HepG2 (cell line): ENCODE measurements around the gene DOC2A. TPM values are rescaled to one million over a fixed set of nuclear protein-coding genes. Genes with fewer than 3 reads are reported as not detected.

Experiments used
- HINFP ChIP-seq: sonication (generic); formaldehyde crosslinking; IDR thresholded peaks from 2 replicates; pipeline ENCODE4 v1.4.0; 2020; ENCODE audit warnings: low read depth, mild to moderate bottlenecking, missing genetic modification reagents
- HNF1A ChIP-seq, 2 experiments: sonication (generic) in 1 of 2; formaldehyde crosslinking in 1 of 2; IDR thresholded peaks; 2 replicates each; pipeline versions ENCODE4 v1.4.0 to v1.6.1; 2016 to 2020; ENCODE audit warnings: borderline replicate concordance in 1 of 2, low read depth in 1 of 2, mild to moderate bottlenecking in 1 of 2, missing genetic modification reagents in 1 of 2
- HNF4G ChIP-seq, 2 experiments: sonication (generic) in 1 of 2; formaldehyde crosslinking in 1 of 2; IDR thresholded peaks; 2 replicates each; pipeline versions ENCODE4 v1.4.0 to v1.6.1; 2011 to 2020; ENCODE audit warnings: borderline replicate concordance in 2 of 2, low read depth in 2 of 2, mild to moderate bottlenecking in 2 of 2, low read length in 1 of 2, missing genetic modification reagents in 1 of 2, moderate library complexity in 1 of 2
- KDM5A ChIP-seq: fragments of 200-600 bp; sonication (generic); IDR thresholded peaks from 2 replicates; pipeline ENCODE4 v1.7.0; 2018; ENCODE audit warnings: antibody characterized with exemption, mild to moderate bottlenecking, low read length, borderline replicate concordance
- NFRKB ChIP-seq: fragments of 450-650 bp; IDR thresholded peaks from 2 replicates; pipeline ENCODE4 v1.6.1; 2017
- PRMT3 ChIP-seq: sonication (generic); formaldehyde crosslinking; IDR thresholded peaks from 2 replicates; pipeline ENCODE4 v1.8.1; 2022; ENCODE audit warnings: low read depth, mild to moderate bottlenecking, moderate library complexity, missing genetic modification reagents, borderline replicate concordance
- YY1 ChIP-seq: IDR thresholded peaks from 2 replicates; pipeline ENCODE4 v1.6.1; 2011; ENCODE audit warnings: low read length, low read depth, moderate library complexity, mild to moderate bottlenecking; ENCODE audit not compliant: insufficient read depth, insufficient replicate concordance
- ZNF142 ChIP-seq: sonication (generic); formaldehyde crosslinking; IDR thresholded peaks from 2 replicates; pipeline ENCODE4 v1.4.0; 2020; ENCODE audit warnings: missing genetic modification reagents
- ZNF224 ChIP-seq: sonication (generic); formaldehyde crosslinking; IDR thresholded peaks from 2 replicates; pipeline ENCODE4 v1.5.0; 2020; ENCODE audit warnings: mild to moderate bottlenecking, missing genetic modification reagents
- ZNF280B ChIP-seq: sonication (generic); formaldehyde crosslinking; IDR thresholded peaks from 2 replicates; pipeline ENCODE4 v1.5.0; 2020; ENCODE audit warnings: missing genetic modification reagents, mild to moderate bottlenecking, borderline replicate concordance
- ZNF282 ChIP-seq: fragments of 450-650 bp; IDR thresholded peaks from 2 replicates; pipeline ENCODE4 v1.6.1; 2018; ENCODE audit not compliant: partially characterized antibody
- ZNF878 ChIP-seq: sonication (generic); formaldehyde crosslinking; IDR thresholded peaks from 2 replicates; pipeline ENCODE4 v1.8.1; 2023; ENCODE audit warnings: mild to moderate bottlenecking, missing genetic modification reagents, moderate library complexity
- polyA plus RNA-seq, 8 experiments: library from polyadenylated mRNA; depleted of rRNA in 3 of 8; stranded (reverse) in 7 of 8; unstranded in 1 of 8; fragments of >200 nt; fragmentation: Illumina TruSeq in 4 of 8; extraction: Trizol in 4 of 8; gene quantifications; 2 replicates each; pipeline versions ENCODE4 v1.2.1 to v1.2.3, GENCODE V29; 2011 to 2016; ENCODE audit warnings: low read depth in 4 of 8, missing spikeins in 1 of 8, mixed read lengths in 1 of 8; ENCODE audit not compliant: insufficient read depth in 1 of 8
- total RNA-seq, 5 experiments: library from RNA; depleted of rRNA; stranded (reverse); fragments of >200 nt; fragmentation: Illumina TruSeq; extraction: Trizol; gene quantifications; 2 replicates each; pipeline ENCODE4 v1.2.3, GENCODE V29; 2016; ENCODE audit warnings: low read depth in 1 of 5

The DOC2A gene
- total and polyA plus RNA-seq, 2 of the 13 experiments (the other 11 are each of a cell fraction or from before 2014, with no cell fraction given): 0.15 to 0.55 TPM

- TF ChIP-seq YY1 (peak; percentile 98), ZNF224 (CRISPR knock-in tag) (peak; percentile 94; the same call in 1 of the 2 replicates), ZNF280B (CRISPR knock-in tag) (0 out of 2 replicates have a peak, but pooled peaks have one; percentile 58), HINFP (peak; percentile 70; the same call in 1 of the 2 replicates), ZNF142 (CRISPR knock-in tag) (no peak; the same call in 1 of the 2 replicates), NFRKB (peak; percentile 50; the same call in 1 of the 2 replicates), HNF1A (IDR thresholded peaks at IDR 0.05; ENCODE audit: low read depth) (no peak), HNF1A (CRISPR knock-in tag; IDR thresholded peaks at IDR 0.05; ENCODE audit: borderline replicate concordance) (peak; percentile 87; the same call in 1 of the 2 replicates), KDM5A (peak; percentile 88), HNF4G (IDR thresholded peaks at IDR 0.05; ENCODE audit: borderline replicate concordance, low read depth, low read length) (no peak), HNF4G (CRISPR knock-in tag; IDR thresholded peaks at IDR 0.05; ENCODE audit: borderline replicate concordance, low read depth) (no peak; the same call in 1 of the 2 replicates), ZNF878 (CRISPR knock-in tag) (no peak), PRMT3 (0 out of 2 replicates have a peak, but pooled peaks have one; percentile 20), ZNF282 (no peak)
These were observed 14.7 kb downstream of the DOC2A start, which contains the start of gene INO80E (continued) for GRCh38 chr16:29995911-29996765.
